VCaP (cell line): ENCODE measurements around the gene PLIN5.

ENCODE experiments used
- H3K27ac ChIP-seq: fragments of 450-650 bp; 2 replicates; pipeline ENCODE4 v1.5.1; 2017
- CTCF ChIP-seq: fragments of 450-650 bp; conservative IDR thresholded peaks from 2 replicates; pipeline ENCODE4 v1.5.1; 2017; ENCODE audit warnings: mild to moderate bottlenecking, moderate library complexity

PLIN5 gene

GRCh38 chr19:4519521-4520277, 15.3 kb downstream of the PLIN5 start:
- no peak for TF ChIP-seq CTCF
- H3K27ac ChIP-seq = no peak overlapping the region

GRCh38 chr19:4519172-4519496, 15.9 kb downstream of the PLIN5 start:
- 0 out of 2 replicates have a peak overlapping the region, but pooled peaks have one; percentile 38 for H3K27ac ChIP-seq
- no peak for TF ChIP-seq CTCF

GRCh38 chr19:4518345-4519171, 16.5 kb downstream of the PLIN5 start, which contains the start of gene PLIN4:
Gene PLIN4, minus strand, starts transcription at chr19:4518486. Its CDS starts 214 bp downstream, at chr19:4518272.
- no peak for TF ChIP-seq CTCF

GRCh38 chr19:4517451-4518057, 17.5 kb downstream of the PLIN5 start:
- TF ChIP-seq CTCF = no peak

More at GRCh38 chr19:4518345-4519171, 16.5 kb downstream of the PLIN5 start, which contains the start of gene PLIN4:
- H3K27ac ChIP-seq = peak within 1 kb of the TSS; percentile 38; the same call in 1 of the 2 replicates

GRCh38 chr19:4516939-4517300, 18.1 kb downstream of the PLIN5 start:
- no peak for TF ChIP-seq CTCF
- H3K27ac ChIP-seq = no peak overlapping the region

More at GRCh38 chr19:4517451-4518057, 17.5 kb downstream of the PLIN5 start:
- no peak overlapping the region for H3K27ac ChIP-seq

GRCh38 chr19:4516199-4516938, 18.7 kb downstream of the PLIN5 start:
- TF ChIP-seq CTCF = no peak
- no peak overlapping the region for H3K27ac ChIP-seq
